ENCODE measurements around the gene SKOR2. TPM values are rescaled to one million over a fixed set of nuclear protein-coding genes. Genes with fewer than 3 reads are reported as not detected.

The SKOR2 gene, protein sequence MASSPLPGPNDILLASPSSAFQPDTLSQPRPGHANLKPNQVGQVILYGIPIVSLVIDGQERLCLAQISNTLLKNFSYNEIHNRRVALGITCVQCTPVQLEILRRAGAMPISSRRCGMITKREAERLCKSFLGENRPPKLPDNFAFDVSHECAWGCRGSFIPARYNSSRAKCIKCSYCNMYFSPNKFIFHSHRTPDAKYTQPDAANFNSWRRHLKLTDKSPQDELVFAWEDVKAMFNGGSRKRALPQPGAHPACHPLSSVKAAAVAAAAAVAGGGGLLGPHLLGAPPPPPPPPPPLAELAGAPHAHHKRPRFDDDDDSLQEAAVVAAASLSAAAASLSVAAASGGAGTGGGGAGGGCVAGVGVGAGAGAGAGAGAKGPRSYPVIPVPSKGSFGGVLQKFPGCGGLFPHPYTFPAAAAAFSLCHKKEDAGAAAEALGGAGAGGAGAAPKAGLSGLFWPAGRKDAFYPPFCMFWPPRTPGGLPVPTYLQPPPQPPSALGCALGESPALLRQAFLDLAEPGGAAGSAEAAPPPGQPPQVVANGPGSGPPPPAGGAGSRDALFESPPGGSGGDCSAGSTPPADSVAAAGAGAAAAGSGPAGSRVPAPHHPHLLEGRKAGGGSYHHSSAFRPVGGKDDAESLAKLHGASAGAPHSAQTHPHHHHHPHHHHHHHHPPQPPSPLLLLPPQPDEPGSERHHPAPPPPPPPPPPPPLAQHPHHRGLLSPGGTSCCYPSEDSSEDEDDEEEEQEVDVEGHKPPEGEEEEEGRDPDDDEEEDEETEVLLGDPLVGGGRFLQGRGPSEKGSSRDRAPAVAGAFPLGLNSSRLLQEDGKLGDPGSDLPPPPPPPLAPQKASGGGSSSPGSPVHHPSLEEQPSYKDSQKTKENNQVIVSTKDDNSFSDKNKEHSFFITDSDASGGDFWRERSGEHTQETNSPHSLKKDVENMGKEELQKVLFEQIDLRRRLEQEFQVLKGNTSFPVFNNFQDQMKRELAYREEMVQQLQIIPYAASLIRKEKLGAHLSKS
- total RNA-seq (1 to 10 TPM in 1 of 2 donors, under 1 TPM in 1; 0.55 to 1.3 TPM), polyA plus RNA-seq (ENCODE audit: insufficient read length in 2 of 2) (1 to 10 TPM; 5.2 to 5.9 TPM)
- long read RNA-seq, donor 1: 0 reads
- long read RNA-seq, donor 2: 0 reads
- long read RNA-seq, donor 3: 0 reads
- long read RNA-seq, donor 4: 0 reads

DNA sequence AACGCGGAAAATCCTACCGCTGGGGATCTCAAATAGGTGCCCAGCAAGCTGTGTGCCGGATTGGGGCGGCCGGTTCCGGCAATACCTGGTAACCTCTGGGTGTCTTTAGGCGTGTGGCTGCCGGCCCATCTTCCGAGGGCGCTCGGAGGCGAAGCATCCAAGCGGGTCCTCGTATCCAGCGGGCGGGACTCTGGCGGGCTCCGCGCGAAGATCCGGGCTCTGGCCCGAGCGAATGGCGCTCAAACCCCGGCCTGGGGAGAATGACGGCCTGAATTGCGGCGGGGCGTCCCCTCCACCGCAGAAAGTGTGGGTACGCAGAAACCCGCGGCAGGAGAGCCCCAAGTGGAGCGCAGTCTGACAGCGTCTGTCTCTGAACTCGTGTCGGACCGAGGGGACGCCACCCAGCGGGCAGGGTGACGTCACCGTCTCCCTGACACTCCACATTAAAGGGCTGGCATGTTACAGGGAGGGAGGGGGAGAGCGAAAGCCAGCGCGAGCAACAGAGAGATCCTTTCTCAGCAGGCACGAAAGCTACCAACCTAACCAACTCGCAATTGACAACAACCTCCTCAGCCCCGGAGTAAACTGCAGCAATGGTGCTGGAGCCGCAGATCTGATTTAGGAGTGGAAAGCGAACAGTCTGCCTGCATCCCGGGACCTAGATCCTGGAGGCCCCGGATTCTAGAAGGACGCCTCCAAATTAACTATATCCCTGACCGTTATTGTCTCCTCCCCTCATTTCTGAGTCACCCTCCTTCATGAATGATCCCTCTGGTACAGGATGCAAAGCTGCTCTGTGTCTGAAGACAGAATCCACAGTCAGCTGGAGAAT is at the start of gene SKOR2:
Gene SKOR2, minus strand, starts transcription at position 372 of the 832 bp plus-strand sequence. CDS start 2,477 bp downstream, outside the sequence.
- Histone ChIP-seq H3K27ac (ENCODE audit: low read depth, low read length) (no peak within 1 kb of the TSS), H3K36me3 (ENCODE audit: control insufficient read depth, insufficient read depth, low read length) (no peaks in the 10 kb centered on the region), H3K27me3 (ENCODE audit: control insufficient read depth, insufficient read depth, low read length) (peaks cover 88% of the 10 kb centered on the region), H3K4me3 (ENCODE audit: low read depth, low read length) (peak within 1 kb of the TSS; percentile 5), H3K9me3 (ENCODE audit: control insufficient read depth, insufficient read depth, low read length) (no peaks in the 10 kb centered on the region), H3K4me1 (ENCODE audit: control insufficient read depth, insufficient read depth, low read length) (peaks cover 27% of the 10 kb centered on the region)
- WGBS (ENCODE audit: insufficient coverage): under 1% methylated on average over 47 of the region's 55 CpGs
- peak in 2 of 6 donors; percentile 65 to 89 for DNase-seq (ENCODE audit: low read depth in 4 of 6, low spot score in 6 of 6)

DNA sequence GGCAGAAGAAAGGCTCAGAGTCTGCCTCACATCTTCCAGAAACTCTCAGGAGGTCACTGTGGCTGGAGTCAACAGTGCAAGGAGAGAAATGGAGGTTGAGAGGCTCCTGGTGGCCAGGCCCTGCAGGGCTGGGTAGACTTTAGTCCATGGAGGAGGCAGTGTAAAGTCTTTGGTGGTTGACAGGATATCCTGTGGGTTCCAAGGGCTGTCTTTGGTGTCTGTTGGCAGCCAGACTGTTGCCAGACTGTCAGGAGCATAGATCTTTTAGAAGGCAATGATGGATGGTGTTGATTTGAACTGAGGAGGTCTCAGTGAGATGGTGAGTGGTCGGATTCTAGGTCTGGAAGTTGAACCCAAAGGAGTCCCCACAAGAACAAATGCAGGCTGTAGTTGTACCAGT is 45.0 kb upstream of the SKOR2 start:
- Histone ChIP-seq H3K9me3 (ENCODE audit: control insufficient read depth, insufficient read depth, low read length) (no peaks in the 10 kb centered on the region), H3K4me3 (ENCODE audit: low read depth, low read length) (no peak overlapping the region), H3K27ac (ENCODE audit: low read depth, low read length) (no peak overlapping the region), H3K4me1 (ENCODE audit: control insufficient read depth, insufficient read depth, low read length) (no peaks in the 10 kb centered on the region), H3K36me3 (ENCODE audit: control insufficient read depth, insufficient read depth, low read length) (no peaks in the 10 kb centered on the region), H3K27me3 (ENCODE audit: control insufficient read depth, insufficient read depth, low read length) (peaks cover 14% of the 10 kb centered on the region)
- WGBS (ENCODE audit: insufficient coverage): 80% methylated on average over 1 of the region's 1 CpG
- DNase-seq (ENCODE audit: low read depth in 4 of 6, low spot score in 6 of 6): no peak

DNA sequence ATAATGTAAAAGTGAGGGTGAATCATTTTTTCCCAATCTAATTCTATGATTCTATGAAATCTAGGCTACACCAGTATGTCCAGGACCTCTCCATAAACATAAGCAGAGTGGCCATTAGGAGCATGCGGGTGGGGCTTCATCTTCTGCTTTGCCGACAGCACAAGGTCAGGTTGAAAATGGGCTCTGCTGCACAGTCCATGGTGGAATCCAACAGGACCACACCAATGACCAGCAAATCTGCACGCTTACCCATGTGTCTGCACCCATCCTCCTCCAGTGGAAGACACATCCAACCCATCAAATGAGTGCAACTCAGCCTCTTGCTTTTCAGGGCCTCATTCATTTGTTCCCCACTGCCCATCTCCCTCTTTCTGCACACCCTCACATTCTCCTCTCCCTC is 43.3 kb upstream of the SKOR2 start:
- Histone ChIP-seq H3K4me3 (ENCODE audit: low read depth, low read length) (no peak overlapping the region), H3K27ac (ENCODE audit: low read depth, low read length) (no peak overlapping the region), H3K27me3 (ENCODE audit: control insufficient read depth, insufficient read depth, low read length) (peaks cover 20% of the 10 kb centered on the region), H3K36me3 (ENCODE audit: control insufficient read depth, insufficient read depth, low read length) (no peaks in the 10 kb centered on the region), H3K4me1 (ENCODE audit: control insufficient read depth, insufficient read depth, low read length) (no peaks in the 10 kb centered on the region), H3K9me3 (ENCODE audit: control insufficient read depth, insufficient read depth, low read length) (no peaks in the 10 kb centered on the region)
- WGBS (ENCODE audit: insufficient coverage): 81% methylated on average over 3 of the region's 3 CpGs
- DNase-seq (ENCODE audit: low read depth in 4 of 6, low spot score in 6 of 6): no peak

DNA sequence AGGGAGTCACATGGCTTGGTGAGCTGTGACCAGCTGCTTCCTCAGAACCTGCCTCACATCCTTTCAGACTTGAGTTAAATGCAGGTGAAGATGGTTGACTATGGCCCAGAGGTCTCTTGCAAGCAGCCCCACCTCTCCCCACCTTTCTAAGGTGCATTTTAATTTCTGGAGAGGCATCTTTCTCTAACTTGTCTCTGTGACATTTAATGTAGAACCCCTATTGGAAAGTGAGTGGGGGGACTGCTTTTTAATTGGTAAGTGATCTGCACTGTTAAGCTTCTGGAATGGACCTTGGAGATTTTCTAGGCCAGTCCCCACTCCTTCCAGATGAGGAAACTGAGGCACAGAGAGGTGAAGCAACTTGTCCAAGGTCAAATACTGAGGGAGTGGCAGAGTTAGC is 37.3 kb upstream of the SKOR2 start:
- no peaks in the 10 kb centered on the region for H3K9me3 ChIP-seq (ENCODE audit: control insufficient read depth, insufficient read depth, low read length)
- H3K27me3 ChIP-seq (ENCODE audit: control insufficient read depth, insufficient read depth, low read length): peaks cover 34% of the 10 kb centered on the region
- no peak for DNase-seq (ENCODE audit: low read depth in 4 of 6, low spot score in 6 of 6)

DNA sequence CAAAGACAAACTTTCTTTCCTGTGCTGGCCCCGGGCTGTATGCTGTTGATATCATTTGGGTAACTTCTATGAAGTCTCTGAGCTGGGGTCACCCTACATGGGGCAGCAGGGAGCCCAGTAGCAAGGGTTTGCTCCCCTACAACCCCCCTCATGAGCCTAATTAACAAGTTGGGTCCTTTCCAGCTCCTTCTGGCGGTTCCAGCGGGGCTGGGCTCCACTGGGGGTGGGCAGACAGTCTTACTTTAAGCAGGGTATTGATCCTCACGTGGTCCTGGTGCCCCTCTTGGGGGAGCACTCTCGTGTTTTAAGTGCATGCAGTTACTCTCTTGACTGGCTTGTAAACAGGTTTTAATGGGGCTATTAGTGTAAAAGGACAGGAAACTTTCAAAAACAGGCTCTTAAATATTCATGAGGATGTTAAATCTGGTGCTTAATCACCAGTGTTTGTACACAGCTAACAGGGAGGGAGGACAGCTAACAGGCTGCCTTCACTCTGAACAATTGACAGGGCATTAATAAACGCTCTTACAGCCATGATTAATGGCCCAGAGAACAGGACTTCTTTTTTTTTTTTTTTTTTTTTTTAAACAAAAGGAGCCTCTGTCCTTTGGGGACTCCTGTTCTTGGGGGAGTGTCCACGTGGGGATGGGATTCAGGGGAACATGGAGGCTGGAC is 36.6 kb upstream of the SKOR2 start:
- Histone ChIP-seq H3K27ac (ENCODE audit: low read depth, low read length) (no peak overlapping the region), H3K36me3 (ENCODE audit: control insufficient read depth, insufficient read depth, low read length) (no peaks in the 10 kb centered on the region), H3K9me3 (ENCODE audit: control insufficient read depth, insufficient read depth, low read length) (no peaks in the 10 kb centered on the region), H3K27me3 (ENCODE audit: control insufficient read depth, insufficient read depth, low read length) (peaks cover 30% of the 10 kb centered on the region), H3K4me1 (ENCODE audit: control insufficient read depth, insufficient read depth, low read length) (peaks cover 7% of the 10 kb centered on the region), H3K4me3 (ENCODE audit: low read depth, low read length) (no peak overlapping the region)
- peak in 4 of 6 donors; percentile 13 to 74 (median 38) for DNase-seq (ENCODE audit: low read depth in 4 of 6, low spot score in 6 of 6)
- WGBS (ENCODE audit: insufficient coverage): 8% methylated on average over 2 of the region's 7 CpGs

More for the DNA sequence above, 37.3 kb upstream of the SKOR2 start:
- H3K27ac ChIP-seq (ENCODE audit: low read depth, low read length): no peak overlapping the region
- H3K4me1 ChIP-seq (ENCODE audit: control insufficient read depth, insufficient read depth, low read length): peaks cover 7% of the 10 kb centered on the region
- H3K4me3 ChIP-seq (ENCODE audit: low read depth, low read length): no peak overlapping the region
- no peaks in the 10 kb centered on the region for H3K36me3 ChIP-seq (ENCODE audit: control insufficient read depth, insufficient read depth, low read length)

DNA sequence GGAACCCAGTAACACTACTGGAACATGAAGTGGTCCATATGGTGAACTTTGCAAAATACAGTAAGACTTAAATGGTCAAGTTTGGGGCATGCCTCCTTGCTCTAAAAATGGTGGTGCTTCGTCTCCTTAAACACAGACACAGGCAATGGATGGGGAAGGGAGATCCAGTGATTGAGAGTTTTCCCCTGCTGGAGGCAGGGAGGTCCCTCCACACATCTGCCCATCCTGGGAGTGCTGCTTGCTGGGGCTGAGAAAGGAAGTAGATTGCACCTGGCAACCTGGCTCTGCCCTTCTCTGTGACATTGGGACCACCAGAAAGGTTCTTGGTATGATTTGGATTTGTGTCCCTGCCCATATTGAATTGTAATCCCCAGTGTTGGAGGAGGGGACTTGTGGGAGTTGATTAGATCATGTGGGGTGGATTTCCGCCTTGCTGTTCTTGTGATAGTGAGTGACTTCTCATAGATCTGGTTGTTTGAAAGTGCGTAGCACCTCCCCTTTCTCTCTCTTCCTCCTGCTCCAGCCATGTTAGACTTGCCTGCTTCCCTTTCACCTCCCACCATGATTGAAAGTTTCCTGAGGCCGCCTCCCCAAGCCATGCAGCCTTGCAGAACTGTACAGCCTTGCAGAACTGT is 35.4 kb upstream of the SKOR2 start:
- H3K4me1 ChIP-seq (ENCODE audit: control insufficient read depth, insufficient read depth, low read length): peaks cover 7% of the 10 kb centered on the region
- H3K36me3 ChIP-seq (ENCODE audit: control insufficient read depth, insufficient read depth, low read length): no peaks in the 10 kb centered on the region
- 88% methylated on average over 3 of the region's 4 CpGs for WGBS (ENCODE audit: insufficient coverage)
- no peak for DNase-seq (ENCODE audit: low read depth in 4 of 6, low spot score in 6 of 6)
- H3K27ac ChIP-seq (ENCODE audit: low read depth, low read length): no peak overlapping the region
- H3K27me3 ChIP-seq (ENCODE audit: control insufficient read depth, insufficient read depth, low read length): peaks cover 27% of the 10 kb centered on the region
- H3K4me3 ChIP-seq (ENCODE audit: low read depth, low read length): no peak overlapping the region
- H3K9me3 ChIP-seq (ENCODE audit: control insufficient read depth, insufficient read depth, low read length): no peaks in the 10 kb centered on the region

DNA sequence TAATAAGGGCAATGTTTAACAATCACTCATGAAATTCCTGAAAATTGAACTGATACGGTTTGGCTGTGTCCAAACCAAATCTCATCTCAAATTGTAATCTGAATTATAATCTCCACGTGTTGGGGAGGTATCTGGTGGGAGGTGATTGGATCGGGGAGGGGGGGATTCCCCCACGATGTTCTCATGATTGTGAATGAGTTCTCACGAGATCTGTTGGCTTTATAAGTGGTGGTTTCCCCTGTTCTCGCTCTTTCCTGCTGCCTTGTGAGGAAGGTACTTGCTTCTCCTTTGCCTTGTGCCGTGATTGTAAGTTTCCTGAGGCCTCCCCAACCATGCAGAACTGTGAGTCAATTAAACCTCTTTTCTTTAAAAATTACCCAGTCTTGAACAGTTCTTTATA is 34.0 kb upstream of the SKOR2 start:
- no peaks in the 10 kb centered on the region for H3K9me3 ChIP-seq (ENCODE audit: control insufficient read depth, insufficient read depth, low read length)
- H3K4me1 ChIP-seq (ENCODE audit: control insufficient read depth, insufficient read depth, low read length): peaks cover 7% of the 10 kb centered on the region
- H3K27ac ChIP-seq (ENCODE audit: low read depth, low read length): no peak overlapping the region
- no peak for DNase-seq (ENCODE audit: low read depth in 4 of 6, low spot score in 6 of 6)
- H3K36me3 ChIP-seq (ENCODE audit: control insufficient read depth, insufficient read depth, low read length): no peaks in the 10 kb centered on the region
- WGBS (ENCODE audit: insufficient coverage): no CpG with 5 or more reads among the region's 7 CpGs
- H3K27me3 ChIP-seq (ENCODE audit: control insufficient read depth, insufficient read depth, low read length): peaks cover 18% of the 10 kb centered on the region
- H3K4me3 ChIP-seq (ENCODE audit: low read depth, low read length): no peak overlapping the region

DNA sequence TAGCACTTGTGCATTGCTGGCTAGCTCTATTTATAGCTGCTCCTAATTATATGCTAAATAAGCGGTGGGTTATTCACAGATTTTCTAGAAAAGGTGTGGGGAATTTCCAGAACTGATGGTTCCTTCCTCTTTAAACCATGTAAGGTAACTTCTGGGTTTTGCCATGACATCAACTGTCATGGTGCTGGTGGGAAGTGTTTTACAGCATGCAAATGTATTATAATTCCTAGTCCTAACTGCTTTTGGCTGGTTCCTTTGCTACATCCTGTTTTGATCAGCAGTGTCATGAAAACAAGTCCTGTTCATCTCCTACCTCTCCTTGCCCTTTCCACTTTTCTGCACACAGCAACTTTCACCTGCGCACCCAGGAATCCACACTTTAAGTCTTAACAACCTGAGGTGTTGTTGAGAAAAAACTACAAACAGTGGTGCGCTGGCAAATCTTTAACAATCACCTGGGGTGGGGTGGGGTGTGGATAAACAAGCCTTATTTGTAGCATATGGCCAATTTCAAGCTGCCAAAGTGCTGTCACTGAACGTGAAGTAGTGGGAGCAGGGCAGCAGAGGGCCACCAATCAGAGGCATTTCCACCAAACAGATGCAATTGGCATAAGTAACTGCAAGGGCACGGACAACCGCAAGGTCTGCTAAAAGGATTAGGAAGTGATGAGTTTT is 33.4 kb upstream of the SKOR2 start:
- Histone ChIP-seq H3K4me3 (ENCODE audit: low read depth, low read length) (no peak overlapping the region), H3K27me3 (ENCODE audit: control insufficient read depth, insufficient read depth, low read length) (peaks cover 18% of the 10 kb centered on the region), H3K36me3 (ENCODE audit: control insufficient read depth, insufficient read depth, low read length) (no peaks in the 10 kb centered on the region), H3K27ac (ENCODE audit: low read depth, low read length) (no peak overlapping the region), H3K9me3 (ENCODE audit: control insufficient read depth, insufficient read depth, low read length) (no peaks in the 10 kb centered on the region), H3K4me1 (ENCODE audit: control insufficient read depth, insufficient read depth, low read length) (peaks cover 7% of the 10 kb centered on the region)
- peak in 1 of 6 donors; percentile 48 for DNase-seq (ENCODE audit: low read depth in 4 of 6, low spot score in 6 of 6)
- WGBS (ENCODE audit: insufficient coverage): 40% methylated on average over 1 of the region's 6 CpGs

All from spinal cord (tissue), 10 donors.